NCI-H345 (cell line): ENCODE data around the gene LMF1.
A peak's percentile ranks its signal among the peaks of the same experiment; 100 is the strongest.

Experiments
- DNase-seq: peaks from one replicate; lab custom pipeline; 2025; lab: John Stamatoyannopoulos, UW

LMF1 gene

GRCh38 chr16:928526-928925, 42.3 kb downstream of the LMF1 start:
- DNase-seq = no peak

DNA sequence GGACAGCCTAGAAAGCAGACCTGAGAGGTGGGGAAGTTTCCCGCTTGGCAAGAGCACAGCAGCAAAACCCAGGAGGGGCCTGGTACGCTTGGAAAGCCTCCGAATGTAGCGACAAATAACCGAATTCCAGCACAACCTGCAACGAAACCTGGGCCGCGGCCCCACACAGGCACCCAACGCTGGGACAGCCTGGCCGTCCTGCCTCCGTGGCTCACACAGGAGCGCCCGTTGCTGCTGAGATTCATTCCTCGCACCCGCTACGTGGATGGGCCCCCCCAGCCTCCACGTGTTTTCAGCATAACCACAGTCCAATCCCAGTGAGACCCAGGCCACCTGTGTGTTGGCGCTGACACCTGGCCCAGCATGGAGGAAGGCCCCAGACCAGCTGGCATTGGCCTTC, 42.9 kb downstream of the LMF1 start:
- no peak for DNase-seq

GRCh38 chr16:927406-927805, 43.4 kb downstream of the LMF1 start:
- no peak for DNase-seq

GRCh38 chr16:926715-927114, 44.1 kb downstream of the LMF1 start:
- DNase-seq = no peak

GRCh38 chr16:924806-925205, 46.0 kb downstream of the LMF1 start:
- no peak for DNase-seq

- no peak for DNase-seq
These were observed 46.7 kb downstream of the LMF1 start for GRCh38 chr16:924063-924462.

DNA sequence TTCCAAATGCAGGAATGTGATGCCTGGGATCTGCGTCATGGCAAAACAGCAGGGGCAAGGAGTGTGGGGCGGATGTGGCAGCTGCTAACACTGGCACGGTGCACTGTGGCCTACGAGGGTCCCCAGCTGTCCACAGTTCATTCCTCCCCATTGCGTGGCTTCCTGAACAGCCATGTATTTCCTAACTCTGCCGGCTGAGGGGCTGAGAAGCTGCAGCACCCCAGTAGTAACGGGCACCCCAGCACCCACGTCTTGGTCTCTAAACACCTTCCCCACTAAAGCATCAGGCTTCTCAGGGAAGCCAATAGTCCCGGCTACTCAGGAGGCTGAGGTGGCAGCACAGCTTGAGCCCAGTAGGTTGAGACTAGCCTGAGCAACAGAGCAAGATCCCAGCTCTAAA, 47.6 kb downstream of the LMF1 start:
- no peak for DNase-seq

DNA sequence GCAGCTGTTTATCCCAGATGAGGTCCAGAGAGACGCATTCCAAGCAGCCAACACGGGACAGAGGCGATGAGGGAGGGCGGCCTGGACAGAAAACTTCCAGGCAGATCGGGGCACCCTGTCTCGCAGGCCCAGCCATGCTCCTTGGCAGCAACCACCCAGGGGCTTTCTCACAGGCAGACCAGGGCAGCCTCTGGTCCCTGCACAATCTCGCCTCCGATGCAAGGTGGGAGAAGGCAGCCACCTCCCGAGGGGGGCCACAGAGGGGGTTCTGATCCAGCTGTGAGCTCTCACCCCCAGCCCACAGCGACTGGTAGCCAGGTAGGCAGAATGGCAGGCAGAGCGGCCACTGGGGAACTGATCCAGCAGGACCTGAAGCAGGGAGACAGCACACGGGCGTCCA, 48.7 kb downstream of the LMF1 start:
- DNase-seq = no peak

DNA sequence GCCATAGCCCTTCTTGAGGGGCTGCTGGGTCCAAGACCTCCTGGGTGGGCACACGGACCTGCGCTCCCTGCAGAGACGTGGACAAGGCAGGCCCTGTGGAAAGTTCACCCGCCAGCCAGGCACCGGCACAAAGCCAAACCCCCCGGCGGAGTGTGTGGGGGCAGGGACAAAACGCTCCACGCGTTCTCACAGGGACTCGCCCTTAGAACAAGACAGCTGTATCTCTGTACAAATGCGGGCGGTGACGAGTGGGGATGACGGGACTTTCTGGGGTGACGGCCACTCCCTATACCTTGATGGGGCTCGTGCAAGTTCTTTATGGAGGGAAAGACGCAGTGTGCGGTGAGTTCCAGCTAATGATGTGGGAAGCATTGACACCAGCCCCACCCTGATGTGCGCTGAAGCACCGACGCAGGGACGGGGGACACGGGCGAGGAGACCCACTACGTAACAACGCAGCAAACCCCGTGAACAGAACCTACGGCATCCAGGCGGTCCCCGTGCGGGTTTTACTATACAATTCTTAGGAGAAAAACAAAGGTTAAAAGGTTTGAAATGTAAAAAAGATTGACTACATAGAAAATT, 49.4 kb downstream of the LMF1 start:
- DNase-seq = no peak

DNA sequence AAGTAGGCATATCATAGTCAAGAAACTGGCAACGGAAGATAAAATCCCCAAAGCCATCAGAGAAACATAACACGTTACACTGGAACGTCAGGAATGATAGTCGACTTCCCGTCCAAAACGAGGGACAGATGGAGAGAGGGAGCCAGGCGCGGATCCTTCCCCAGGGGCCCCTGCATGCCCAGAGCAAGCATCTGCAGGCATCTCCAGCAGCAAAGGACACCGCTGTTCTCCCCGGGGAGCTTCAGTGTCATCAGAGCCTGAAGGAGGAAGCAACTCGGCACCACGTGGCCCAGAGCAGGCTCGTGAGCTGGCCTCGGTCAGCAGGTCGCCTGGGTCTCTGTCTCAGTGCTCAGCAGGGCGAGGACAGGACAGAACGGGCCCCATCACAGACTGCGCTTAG, 50.1 kb downstream of the LMF1 start:
- DNase-seq = no peak

DNA sequence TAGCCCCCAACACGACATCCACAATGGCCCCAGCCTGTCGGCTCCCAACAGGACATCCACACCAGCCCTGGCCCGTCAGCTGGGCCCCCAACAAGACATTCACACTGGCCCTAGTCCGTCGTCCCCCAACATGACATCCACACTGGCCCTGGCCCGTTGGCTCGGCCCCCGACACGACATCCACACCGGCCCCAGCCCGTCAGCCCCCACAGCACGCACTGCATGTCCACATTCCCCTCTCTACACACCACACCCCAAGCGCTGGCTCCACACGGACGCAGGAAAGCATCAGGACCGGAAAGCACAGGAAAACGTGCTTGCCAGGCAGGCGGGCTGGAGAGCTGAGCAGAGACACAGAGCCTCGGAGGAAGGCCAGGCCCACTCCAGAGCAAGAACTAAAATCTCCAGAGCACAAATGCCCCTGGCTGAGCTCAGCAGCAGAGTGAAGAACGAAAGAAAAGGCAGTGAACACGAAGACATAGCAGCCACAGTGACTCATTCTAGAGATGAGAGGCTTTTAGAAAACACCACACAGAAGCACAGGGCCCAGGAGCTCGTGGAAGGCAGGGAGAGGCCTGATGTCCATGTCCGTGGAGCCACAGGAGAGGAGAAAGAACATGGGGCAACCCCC, 50.6 kb downstream of the LMF1 start:
- no peak for DNase-seq

- DNase-seq = no peak
These were observed 51.1 kb downstream of the LMF1 start for GRCh38 chr16:919658-920050.

DNA sequence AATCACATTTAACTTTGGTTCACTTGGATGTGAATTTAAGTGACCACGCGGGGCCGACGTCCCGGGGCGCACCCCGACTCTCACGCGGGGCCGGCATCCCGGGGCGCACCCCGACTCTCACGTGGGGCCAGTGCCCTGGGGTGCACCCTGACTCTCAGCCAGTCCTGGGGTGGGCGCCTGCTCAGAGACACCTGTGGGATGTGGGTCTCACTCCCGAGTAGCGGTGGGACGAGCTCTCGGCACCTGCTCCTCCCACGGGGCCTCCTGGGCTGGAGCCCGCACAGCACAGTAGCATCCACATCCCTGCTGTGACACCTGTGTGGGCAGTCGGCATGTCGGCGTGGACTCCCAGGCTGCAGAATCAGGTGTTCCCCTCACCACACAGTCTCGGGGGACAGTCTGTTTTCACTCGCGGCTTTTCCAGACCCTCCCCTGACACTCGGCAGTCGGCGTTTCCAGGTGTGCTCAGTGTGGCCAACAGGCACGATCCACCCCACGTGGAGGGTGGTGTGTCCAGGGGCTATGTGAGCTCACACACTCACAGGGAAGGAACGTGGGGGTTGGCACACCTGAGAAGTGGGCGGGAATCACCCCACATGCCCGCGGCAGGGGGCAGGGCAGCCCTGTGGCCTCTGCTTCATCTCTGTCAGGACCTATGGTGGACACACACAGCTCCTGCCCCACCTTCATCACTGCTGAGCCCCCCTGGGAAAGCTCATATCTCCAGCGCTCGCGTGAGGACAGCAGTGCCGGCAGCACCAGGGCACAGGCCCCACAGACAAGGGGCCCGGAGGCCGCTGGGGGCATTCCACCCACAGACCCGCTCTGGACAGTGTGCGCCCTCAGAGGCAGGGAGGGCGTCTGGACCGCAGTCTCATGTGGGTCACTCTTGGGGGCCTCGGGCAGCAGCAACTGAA, 51.8 kb downstream of the LMF1 start:
- DNase-seq = no peak

- DNase-seq = no peak
These were observed 52.7 kb downstream of the LMF1 start for GRCh38 chr16:918068-918467.

- DNase-seq = no peak
These were observed 53.2 kb downstream of the LMF1 start for GRCh38 chr16:917591-918061.

- DNase-seq = no peak
These were observed 54.6 kb downstream of the LMF1 start for GRCh38 chr16:916035-916799.

DNA sequence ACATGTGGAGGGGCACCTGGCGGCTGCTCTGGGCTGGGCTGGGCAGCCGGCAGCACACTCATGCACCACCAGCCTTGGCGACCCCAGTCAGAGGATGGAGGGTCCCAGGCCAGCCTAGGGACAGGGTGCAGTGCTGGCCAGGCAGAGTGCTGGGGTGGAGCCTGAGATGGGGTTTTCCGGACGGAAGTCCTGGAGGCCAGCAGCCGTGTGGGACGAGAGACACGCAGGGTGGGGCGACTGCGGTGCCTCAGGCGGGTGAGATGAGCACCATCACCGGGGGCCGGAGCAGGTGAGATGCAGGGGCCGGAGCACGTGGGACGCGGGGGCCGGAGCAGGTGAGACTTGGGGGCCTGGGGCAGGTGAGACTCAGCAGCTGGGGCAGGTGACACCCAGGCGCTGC, 55.2 kb downstream of the LMF1 start:
- DNase-seq = no peak

GRCh38 chr16:914440-914839, 56.3 kb downstream of the LMF1 start:
- no peak for DNase-seq

- DNase-seq = no peak
These were observed 56.9 kb downstream of the LMF1 start for GRCh38 chr16:913817-914439.

GRCh38 chr16:912684-913613, 57.8 kb downstream of the LMF1 start:
- DNase-seq = peak; percentile 45

GRCh38 chr16:912322-912683, 58.5 kb downstream of the LMF1 start:
- no peak for DNase-seq
